Measurements from ENCODE around the gene VPS13D. TPM values are rescaled to one million over a fixed set of nuclear protein-coding genes. Genes with fewer than 3 reads are reported as not detected.

Gene VPS13D
- total RNA-seq, 1 experiment from 2014 or later, result 31.6 TPM

GRCh38 chr1:12402159-12402673 is 172.4 kb downstream of the VPS13D start:
- POLR2A ChIA-PET, result no interaction called here
- no TSS peak for BruUV-seq (replicated peaks)
- intact Hi-C loops (cut with micrococcal nuclease), result loop anchor here (10.0 kb wide), 1 partner anchor 143 kb away; no protein-coding TSS in a partner anchor

More at GRCh38 chr1:12402159-12402673, 172.4 kb downstream of the VPS13D start:
- Histone ChIP-seq H3K4me1 (ENCODE audit: control insufficient read depth in 1 of 2, insufficient read depth in 2 of 2, low read length in 2 of 2) (peaks cover 0 to 11% of the 10 kb centered on the region in 2 experiments; a peak in 1 of 4 replicates), H3K27me3 (ENCODE audit: insufficient read depth, low read length) (no peaks in the 10 kb centered on the region), H3K36me3 (ENCODE audit: control insufficient read depth in 1 of 2, insufficient read depth in 2 of 2, low read length in 2 of 2) (0 out of 4 replicates have a peak, but pooled peaks cover 0 to 2% of the 10 kb centered on the region in 2 experiments), H3K9me3 (ENCODE audit: control insufficient read depth in 1 of 2, insufficient read depth in 1 of 2, low read depth in 1 of 2, low read length in 2 of 2) (no peaks in the 10 kb centered on the region), H3K79me2 (ENCODE audit: insufficient read depth, low read length) (no peaks in the 10 kb centered on the region), H3K9me2 (ENCODE audit: insufficient read depth) (no peaks in the 10 kb centered on the region), H3K27ac (ENCODE audit: low read depth, low read length) (no peak overlapping the region), H2AFZ (ENCODE audit: low read depth, low read length, poor library complexity, severe bottlenecking) (no peak overlapping the region), H3K4me3 (replicated peaks in 1 of 2; ENCODE audit: low read depth in 1 of 2, low read length in 2 of 2) (no peak overlapping the region), H3K4me2 (ENCODE audit: low read length) (no peak overlapping the region), H3K9ac (ENCODE audit: low read length) (no peak overlapping the region), H4K20me1 (ENCODE audit: insufficient read depth) (no peaks in the 10 kb centered on the region)
- RAD21 ChIA-PET (ENCODE audit: low non-redundant PET in 1 of 2, low total read pairs in 2 of 2, uncharacterized antibody in 2 of 2, unreplicated experiment in 2 of 2), result no interaction called here
- ATAC-seq (no peak), DNase-seq (ENCODE audit: low read depth, low spot score) (no peak)
- CTCF ChIA-PET, result interaction anchor here (0.9 kb wide), 1 partner anchor 218 kb away, joined by 3 read pairs; no protein-coding TSS in a partner anchor
- no peak for TF ChIP-seq EZH2phosphoT487 (IDR thresholded peaks at IDR 0.05; ENCODE audit: borderline replicate concordance)
- TF ChIP-seq CBX3 (IDR thresholded peaks at IDR 0.05; ENCODE audit: low read depth), result no peak
- TF ChIP-seq SP1 (IDR thresholded peaks at IDR 0.05; ENCODE audit: low read depth), result no peak
- no peak for TF ChIP-seq TCF7L2 (IDR thresholded peaks at IDR 0.05; ENCODE audit: borderline replicate concordance, extremely low read depth, insufficient read depth, insufficient read length)
- no peak for TF ChIP-seq MAX (IDR thresholded peaks at IDR 0.05)
- TF ChIP-seq ELF1 (IDR thresholded peaks at IDR 0.05; ENCODE audit: borderline replicate concordance, low read depth), result no peak
- TF ChIP-seq RAD21 (IDR thresholded peaks at IDR 0.05; ENCODE audit: low read depth), result no peak
- TF ChIP-seq EZH2 (IDR thresholded peaks at IDR 0.05), result no peak
- no peak for TF ChIP-seq POLR2AphosphoS5 (IDR thresholded peaks at IDR 0.05; ENCODE audit: low read depth, low read length)
- no peak for TF ChIP-seq CEBPB (IDR thresholded peaks at IDR 0.05; ENCODE audit: low read depth)
- TF ChIP-seq ZFX (IDR thresholded peaks at IDR 0.05), result no peak
- TF ChIP-seq ATF3 (IDR thresholded peaks at IDR 0.05), result no peak
- TF ChIP-seq EGR1 (IDR thresholded peaks at IDR 0.05; ENCODE audit: low read depth), result no peak
- no peak for TF ChIP-seq REST (IDR thresholded peaks at IDR 0.05; ENCODE audit: low read depth)
- TF ChIP-seq YY1 (IDR thresholded peaks at IDR 0.05; ENCODE audit: extremely low read depth, insufficient replicate concordance, low read depth, low read length), result no peak
- TF ChIP-seq ZNF274 (IDR thresholded peaks at IDR 0.05; ENCODE audit: low read depth, low read length), result no peak
- no peak for TF ChIP-seq JUND (IDR thresholded peaks at IDR 0.05)
- TF ChIP-seq SIN3A (IDR thresholded peaks at IDR 0.05; ENCODE audit: low read depth), result no peak

Data from HCT116 (cell line).